Common myeloid progenitor, CD34-positive (primary cell): Measurements from ENCODE around the gene CEPT1.

Source experiments
- CTCF ChIA-PET: fragments of 350-600 bp; sonication (Branson Sonifier 250); formaldehyde crosslinking; loops from one replicate; lab custom pipeline; 2021; ENCODE audit warnings: antibody characterized with exemption; lab: Charles Lee
- POLR2A ChIA-PET: fragments of 350-600 bp; sonication (Branson Sonifier 250); formaldehyde crosslinking; loops from one replicate; lab custom pipeline; 2021; ENCODE audit warnings: antibody characterized with exemption; lab: Charles Lee
- DNase-seq, 3 donors: peaks; one replicate each; pipeline versions ENCODE4 v3.0.0 to v3.0.0-alpha.2; 2013
- H3K27ac ChIP-seq, 2 experiments: 1 replicate in 1 of 2; 2 replicates in 1 of 2; pipeline ENCODE4 v1.7.0; 2013; ENCODE audit warnings: inconsistent platforms in 2 of 2, low read length in 2 of 2, mild to moderate bottlenecking in 2 of 2, low read depth in 1 of 2, moderate library complexity in 1 of 2; ENCODE audit not compliant: severe bottlenecking in 2 of 2, insufficient read depth in 1 of 2, poor library complexity in 1 of 2
- H3K27me3 ChIP-seq, 5 experiments: replicated peaks in 2 of 5; 1 replicate in 3 of 5; 2 replicates in 2 of 5; pipeline versions ENCODE4 v1.6.1 to v1.7.0; 2013; ENCODE audit warnings: low read length in 4 of 5, mild to moderate bottlenecking in 2 of 5, moderate library complexity in 2 of 5, inconsistent platforms in 1 of 5; ENCODE audit not compliant: insufficient read depth in 5 of 5, control insufficient read depth in 4 of 5
- H3K36me3 ChIP-seq, 4 experiments: 1 replicate in 2 of 4; 2 replicates in 2 of 4; pipeline versions ENCODE4 v1.6.1 to v1.7.0; 2013; ENCODE audit warnings: low read length in 3 of 4, control low read depth in 1 of 4, mild to moderate bottlenecking in 1 of 4; ENCODE audit not compliant: control insufficient read depth in 4 of 4, insufficient read depth in 4 of 4
- H3K4me1 ChIP-seq, 4 experiments: 1 replicate in 3 of 4; 2 replicates in 1 of 4; pipeline versions ENCODE4 v1.6.1 to v1.7.1; 2013; ENCODE audit warnings: low read length in 3 of 4, mild to moderate bottlenecking in 3 of 4, control low read depth in 1 of 4, inconsistent platforms in 1 of 4, moderate library complexity in 1 of 4; ENCODE audit not compliant: control insufficient read depth in 4 of 4, insufficient read depth in 4 of 4; ENCODE audit errors: control extremely low read depth in 1 of 4
- H3K4me3 ChIP-seq, 7 experiments: 1 replicate in 4 of 7; 2 replicates in 3 of 7; pipeline versions ENCODE4 v1.5.1 to v1.7.0; 2013; ENCODE audit warnings: mild to moderate bottlenecking in 7 of 7, low read length in 6 of 7, moderate library complexity in 6 of 7, inconsistent platforms in 2 of 7, low read depth in 2 of 7, control low read depth in 1 of 7; ENCODE audit not compliant: insufficient read depth in 4 of 7, control insufficient read depth in 1 of 7; ENCODE audit errors: extremely low read depth in 1 of 7
- H3K9me3 ChIP-seq, 5 experiments: 1 replicate in 4 of 5; 2 replicates in 1 of 5; pipeline versions ENCODE4 v1.6.1 to v1.7.1; 2013; ENCODE audit warnings: low read length in 4 of 5, mild to moderate bottlenecking in 2 of 5, inconsistent platforms in 1 of 5, low read depth in 1 of 5, moderate library complexity in 1 of 5; ENCODE audit not compliant: control insufficient read depth in 4 of 5, insufficient read depth in 2 of 5; ENCODE audit errors: control extremely low read depth in 1 of 5
- WGBS: methylation state at CpG from one replicate; pipeline ENCODE4 v1.1.5; 2013; ENCODE audit not compliant: insufficient coverage; 5-methylcytosine and 5-hydroxymethylcytosine counted together

CEPT1 gene

DNA sequence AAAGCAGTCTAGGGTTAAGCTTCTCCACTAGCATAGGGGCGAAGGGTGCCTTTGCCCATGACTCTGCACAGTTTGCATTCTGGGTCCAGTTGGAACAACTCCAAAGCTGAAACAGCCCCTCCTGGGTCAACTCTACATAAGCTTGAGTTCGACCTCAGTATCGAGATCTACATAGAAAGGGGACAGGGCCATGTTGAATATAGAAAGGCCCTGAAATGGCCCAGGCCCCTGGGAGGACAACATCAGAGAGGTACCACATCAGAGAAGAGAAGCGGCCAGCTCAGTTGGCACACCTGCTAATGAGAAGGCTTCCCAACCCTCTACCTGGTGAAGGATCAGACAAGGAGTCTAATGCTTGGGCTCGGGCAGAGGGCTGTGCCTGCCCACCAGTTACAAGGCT lies 58.8 kb downstream of the CEPT1 start:
- CTCF ChIA-PET: interaction anchor here (0.8 to 10.2 kb wide), 10 partner anchors 11 to 471 kb away, joined by 3 to 123 read pairs (median 4); no protein-coding TSS in a partner anchor

DNA sequence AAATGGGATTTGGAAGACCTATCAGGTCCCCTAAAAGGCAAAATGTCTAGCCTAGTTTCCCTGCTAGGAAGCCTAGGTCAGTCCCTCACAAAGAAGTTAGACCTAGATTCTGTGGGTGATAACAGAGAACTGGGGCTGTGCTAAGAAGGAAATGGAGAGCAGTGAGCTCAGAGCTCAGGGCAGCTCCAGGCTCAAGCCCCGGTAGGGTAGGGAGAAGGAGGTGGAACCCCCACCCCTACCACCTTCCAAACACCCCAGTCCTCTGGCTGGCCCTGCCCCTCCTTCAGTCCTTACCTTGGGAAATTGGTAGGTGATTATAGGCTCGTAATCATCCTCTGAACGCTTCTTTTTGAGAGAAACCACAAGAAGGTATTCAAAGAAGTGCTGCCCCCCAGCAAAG lies 59.3 kb downstream of the CEPT1 start:
- ChIA-PET CTCF (interaction anchor here (0.8 to 10.2 kb wide), 8 partner anchors 19 to 471 kb away, joined by 3 to 123 read pairs (median 4); no protein-coding TSS in a partner anchor), POLR2A (no interaction called here)
- WGBS: 100% methylated on average over 2 of the region's 3 CpGs
- H3K36me3 ChIP-seq: peaks cover 0 to 27% (median 10%) of the 10 kb centered on the region in 4 experiments
- peak overlapping the region in 1 of 7 experiments; percentile 21 for H3K4me3 ChIP-seq
- H3K9me3 ChIP-seq: no peaks in the 10 kb centered on the region
- H3K4me1 ChIP-seq: peaks cover 11 to 73% (median 42%) of the 10 kb centered on the region in 4 experiments
- peak overlapping the region in 1 of 2 experiments; percentile 27 for H3K27ac ChIP-seq
- DNase-seq: no peak
- no peaks in the 10 kb centered on the region for H3K27me3 ChIP-seq

More for the DNA sequence above, 58.8 kb downstream of the CEPT1 start:
- Histone ChIP-seq H3K36me3 (peaks cover 0 to 31% (median 10%) of the 10 kb centered on the region in 4 experiments), H3K9me3 (no peaks in the 10 kb centered on the region), H3K4me1 (peaks cover 11 to 69% (median 38%) of the 10 kb centered on the region in 4 experiments), H3K27ac (peak overlapping the region in 1 of 2 experiments; percentile 27), H3K4me3 (no peak overlapping the region), H3K27me3 (no peaks in the 10 kb centered on the region)
- WGBS: 100% methylated on average over 3 of the region's 5 CpGs
- DNase-seq: no peak
- POLR2A ChIA-PET: no interaction called here

- ChIA-PET POLR2A (no interaction called here), CTCF (interaction anchor here (1.2 to 10.2 kb wide), 6 partner anchors 12 to 239 kb away, joined by 4 to 123 read pairs (median 4); no protein-coding TSS in a partner anchor)
- WGBS: 75% methylated on average over 15 of the region's 17 CpGs
- H3K27ac ChIP-seq: no peak within 1 kb of the TSS
- H3K4me3 ChIP-seq: no peak within 1 kb of the TSS
- peak in 2 of 3 donors; percentile 46 to 76 for DNase-seq
- H3K4me1 ChIP-seq: peaks cover 17 to 81% (median 50%) of the 10 kb centered on the region in 4 experiments
- H3K9me3 ChIP-seq: no peaks in the 10 kb centered on the region
- no peaks in the 10 kb centered on the region for H3K27me3 ChIP-seq
- H3K36me3 ChIP-seq: peaks cover 0 to 20% (median 10%) of the 10 kb centered on the region in 4 experiments
Observed at GRCh38 chr1:111199881-111200801, 60.1 kb downstream of the CEPT1 start, which contains the start of gene DENND2D. TSS of gene DENND2D (minus strand) at chr1:111200646. CDS start at chr1:111200459, 187 bp downstream.

GRCh38 chr1:111200802-111201161 lies 60.8 kb downstream of the CEPT1 start:
- WGBS: 89% methylated on average over 1 of the region's 3 CpGs
- no peaks in the 10 kb centered on the region for H3K9me3 ChIP-seq
- peaks cover 0 to 15% (median 9%) of the 10 kb centered on the region in 4 experiments for H3K36me3 ChIP-seq
- no peak for DNase-seq
- H3K4me1 ChIP-seq: peaks cover 23 to 87% (median 56%) of the 10 kb centered on the region in 4 experiments
- no peak overlapping the region for H3K27ac ChIP-seq
- CTCF ChIA-PET: interaction anchor here (1.2 to 10.2 kb wide), 3 partner anchors 13 to 200 kb away, joined by 4 to 123 read pairs (median 4); no protein-coding TSS in a partner anchor
- H3K27me3 ChIP-seq: no peaks in the 10 kb centered on the region
- POLR2A ChIA-PET: no interaction called here
- H3K4me3 ChIP-seq: no peak overlapping the region

DNA sequence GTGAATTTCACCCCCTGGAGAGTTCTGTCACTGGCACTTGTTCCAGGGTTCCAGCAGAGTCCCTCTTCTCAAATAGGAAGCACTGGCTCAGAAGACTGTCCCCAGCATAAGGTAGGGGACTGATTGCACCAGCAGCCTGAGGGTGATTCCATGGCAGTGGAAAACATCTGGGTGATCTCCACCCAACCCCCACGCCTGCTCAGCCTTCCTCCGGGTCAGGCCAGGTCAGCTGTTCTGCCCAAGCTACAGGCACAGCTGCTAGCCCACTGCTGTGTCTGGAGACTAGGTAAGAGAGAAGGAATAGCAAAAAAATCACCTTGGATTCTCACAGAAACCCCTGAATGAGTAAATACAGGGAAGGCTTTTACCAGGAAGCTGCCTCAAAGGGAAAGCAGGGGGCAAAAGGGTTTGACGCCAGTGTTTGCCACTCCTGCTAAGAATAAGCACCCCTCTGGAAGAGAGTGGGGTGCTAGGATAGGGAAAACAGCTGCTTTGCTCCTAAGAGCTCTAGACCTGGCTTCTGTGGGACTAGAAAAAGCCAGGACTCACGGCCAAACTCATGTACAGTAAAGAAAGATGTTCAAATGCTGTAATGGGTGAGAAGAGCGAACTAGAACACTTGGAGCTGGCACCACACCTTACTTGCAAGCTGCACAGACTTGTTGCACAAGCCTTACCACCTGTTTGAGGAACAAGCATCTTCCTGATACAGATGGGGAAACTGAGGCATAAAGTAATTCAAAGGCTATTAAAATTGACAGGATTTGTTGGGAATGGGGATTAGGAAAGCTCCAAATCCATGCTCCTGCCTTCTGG lies 61.5 kb downstream of the CEPT1 start:
- ChIA-PET CTCF (interaction anchor here (0.7 to 10.2 kb wide), 6 partner anchors 14 to 200 kb away, joined by 3 to 123 read pairs (median 4); no protein-coding TSS in a partner anchor), POLR2A (no interaction called here)
- Histone ChIP-seq H3K4me3 (no peak overlapping the region), H3K36me3 (peaks cover 0 to 12% (median 6%) of the 10 kb centered on the region in 4 experiments), H3K4me1 (peaks cover 23 to 94% (median 59%) of the 10 kb centered on the region in 4 experiments), H3K27me3 (no peaks in the 10 kb centered on the region), H3K27ac (no peak overlapping the region), H3K9me3 (no peaks in the 10 kb centered on the region)
- WGBS: 94% methylated on average over 2 of the region's 5 CpGs
- no peak for DNase-seq

DNA sequence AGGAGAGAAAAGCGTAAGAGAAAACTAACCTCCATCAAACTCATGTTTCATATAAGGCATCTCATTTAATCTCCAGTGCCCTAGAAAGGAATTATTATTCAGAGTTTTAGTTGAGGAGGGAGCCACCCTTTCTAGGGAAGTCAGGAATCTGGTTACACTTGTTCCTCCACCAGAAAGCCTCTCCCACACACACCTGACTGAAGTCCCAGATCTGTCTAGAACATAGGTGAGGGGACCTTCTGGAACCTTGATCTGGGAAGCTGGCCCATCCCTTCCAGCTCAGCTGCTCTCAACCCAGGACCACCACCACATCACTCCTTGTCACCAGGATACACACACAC lies 62.3 kb downstream of the CEPT1 start:
- H3K9me3 ChIP-seq: no peaks in the 10 kb centered on the region
- DNase-seq: no peak
- no peak overlapping the region for H3K27ac ChIP-seq
- no peaks in the 10 kb centered on the region for H3K27me3 ChIP-seq
- ChIA-PET POLR2A (interaction anchor here (0.7 kb wide), 1 partner anchor 285 kb away, joined by 3 read pairs; no protein-coding TSS in a partner anchor), CTCF (interaction anchor here (0.6 to 10.2 kb wide), 5 partner anchors 16 to 204 kb away, joined by 3 to 123 read pairs (median 3); no protein-coding TSS in a partner anchor)
- peaks cover 0 to 9% (median 5%) of the 10 kb centered on the region in 4 experiments for H3K36me3 ChIP-seq
- WGBS: no CpG with 5 or more reads among the region's 1 CpG
- no peak overlapping the region for H3K4me3 ChIP-seq
- peaks cover 27 to 96% (median 61%) of the 10 kb centered on the region in 4 experiments for H3K4me1 ChIP-seq
